ENCODE measurements around the gene DDX10.

DNA sequence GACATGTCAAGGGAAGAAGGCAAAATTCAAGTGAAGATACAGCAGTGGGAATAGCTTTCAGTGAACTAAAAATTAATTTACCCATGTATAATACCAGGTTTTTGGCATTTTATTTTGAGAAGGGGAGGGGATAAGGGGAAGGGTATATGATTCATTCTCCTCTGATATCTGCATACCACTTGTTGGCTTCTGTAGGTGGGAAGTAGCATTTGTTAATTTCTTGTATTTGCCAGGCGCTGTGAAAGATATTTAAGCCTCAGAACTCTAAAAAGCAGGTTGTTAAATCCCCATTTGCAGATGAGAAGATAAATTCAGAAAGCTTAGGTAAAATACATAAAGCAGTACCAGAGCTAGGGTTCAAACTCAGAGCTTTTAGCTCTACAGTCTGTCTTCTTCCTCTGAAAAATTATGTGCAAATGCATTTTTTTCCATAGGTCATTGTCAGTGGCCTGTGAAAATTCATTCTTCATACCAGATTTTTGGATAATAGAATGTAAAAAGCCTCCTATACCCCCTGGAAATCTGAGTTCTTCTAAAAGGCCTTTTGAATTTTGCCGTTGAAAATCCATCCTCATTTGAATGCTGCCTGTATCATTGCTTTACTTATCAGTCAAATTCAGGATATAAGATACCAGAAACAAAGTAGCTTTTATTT, 221.3 kb downstream of the DDX10 start:
- TF ChIP-seq, protein P1, sequence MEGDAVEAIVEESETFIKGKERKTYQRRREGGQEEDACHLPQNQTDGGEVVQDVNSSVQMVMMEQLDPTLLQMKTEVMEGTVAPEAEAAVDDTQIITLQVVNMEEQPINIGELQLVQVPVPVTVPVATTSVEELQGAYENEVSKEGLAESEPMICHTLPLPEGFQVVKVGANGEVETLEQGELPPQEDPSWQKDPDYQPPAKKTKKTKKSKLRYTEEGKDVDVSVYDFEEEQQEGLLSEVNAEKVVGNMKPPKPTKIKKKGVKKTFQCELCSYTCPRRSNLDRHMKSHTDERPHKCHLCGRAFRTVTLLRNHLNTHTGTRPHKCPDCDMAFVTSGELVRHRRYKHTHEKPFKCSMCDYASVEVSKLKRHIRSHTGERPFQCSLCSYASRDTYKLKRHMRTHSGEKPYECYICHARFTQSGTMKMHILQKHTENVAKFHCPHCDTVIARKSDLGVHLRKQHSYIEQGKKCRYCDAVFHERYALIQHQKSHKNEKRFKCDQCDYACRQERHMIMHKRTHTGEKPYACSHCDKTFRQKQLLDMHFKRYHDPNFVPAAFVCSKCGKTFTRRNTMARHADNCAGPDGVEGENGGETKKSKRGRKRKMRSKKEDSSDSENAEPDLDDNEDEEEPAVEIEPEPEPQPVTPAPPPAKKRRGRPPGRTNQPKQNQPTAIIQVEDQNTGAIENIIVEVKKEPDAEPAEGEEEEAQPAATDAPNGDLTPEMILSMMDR (IDR thresholded peaks at IDR 0.05): no peak
- TF ChIP-seq POLR2A (IDR thresholded peaks at IDR 0.05): no peak

Measured in testis (tissue), 2 donors.